Caco-2 (cell line): ENCODE measurements around the gene TTC17. TPM values are rescaled to one million over a fixed set of nuclear protein-coding genes. Genes with fewer than 3 reads are reported as not detected.

Experiments used
- BruUV-seq: library from RNA; stranded (reverse); fragments of 400-500 nt; replicated peaks from 2 replicates; lab custom pipeline; 2021; lab: Mats Ljungman, UMichigan
- CTCF ChIA-PET: fragments of 300-600 bp; sonication (Branson Sonifier 250); formaldehyde crosslinking; loops from one replicate; lab custom pipeline; 2022; ENCODE audit warnings: antibody characterized with exemption; lab: Charles Lee
- POLR2A ChIA-PET: fragments of 300-600 bp; sonication (Branson Sonifier 250); formaldehyde crosslinking; loops from one replicate; lab custom pipeline; 2022; ENCODE audit warnings: antibody characterized with exemption; lab: Charles Lee
- DNase-seq, 2 experiments: peaks; one replicate each; pipeline versions ENCODE4 v3.0.0 to v3.0.0-alpha.2; 2020 to 2022
- H3K27me3 ChIP-seq: replicated peaks from 2 replicates; pipeline ENCODE4 v1.6.0; 2011; ENCODE audit warnings: low read length; ENCODE audit not compliant: control insufficient read depth, insufficient read depth
- H3K36me3 ChIP-seq: 2 replicates; pipeline ENCODE4 v1.5.1; 2011; ENCODE audit warnings: low read length; ENCODE audit not compliant: control insufficient read depth, insufficient read depth
- H3K4me1 ChIP-seq: fragments of 250-450 bp; sonication (Bioruptor Pico); 2 replicates; pipeline ENCODE4 v1.5.1; 2020; ENCODE audit warnings: mild to moderate bottlenecking
- H3K4me3 ChIP-seq: 2 replicates; pipeline ENCODE4 v1.5.1; 2011; ENCODE audit warnings: low read depth, mild to moderate bottlenecking, control low read depth, low read length
- H3K9me3 ChIP-seq: fragments of 250-450 bp; sonication (Bioruptor Pico); 2 replicates; pipeline ENCODE4 v1.5.1; 2020; ENCODE audit warnings: mild to moderate bottlenecking, moderate library complexity
- H3K27ac Mint-ChIP-seq: one replicate; pipeline ENCODE4 v1.8.0; 2022; ENCODE audit warnings: mixed read lengths; ENCODE audit not compliant: unreplicated experiment
- H3K27me3 Mint-ChIP-seq: one replicate; pipeline ENCODE4 v1.8.0; 2022; ENCODE audit warnings: mixed read lengths; ENCODE audit not compliant: insufficient read depth, unreplicated experiment
- H3K36me3 Mint-ChIP-seq: one replicate; pipeline ENCODE4 v1.8.0; 2022; ENCODE audit warnings: mild to moderate bottlenecking, mixed read lengths; ENCODE audit not compliant: insufficient read depth, unreplicated experiment
- H3K4me1 Mint-ChIP-seq: one replicate; pipeline ENCODE4 v1.8.0; 2022; ENCODE audit warnings: low read depth, mixed read lengths; ENCODE audit not compliant: unreplicated experiment
- H3K4me3 Mint-ChIP-seq: one replicate; pipeline ENCODE4 v1.8.0; 2022; ENCODE audit warnings: mild to moderate bottlenecking, moderate library complexity, mixed read lengths; ENCODE audit not compliant: unreplicated experiment
- H3K9me3 Mint-ChIP-seq: one replicate; pipeline ENCODE4 v1.8.0; 2022; ENCODE audit warnings: mixed read lengths; ENCODE audit not compliant: unreplicated experiment
- CTCF ChIP-seq, 2 experiments: fragments of 200-600 bp in 1 of 2; IDR thresholded peaks; 1 replicate in 1 of 2; 2 replicates in 1 of 2; pipeline versions ENCODE4 v1.5.1 to v1.8.0; 2011 to 2022; ENCODE audit warnings: antibody characterized with exemption in 1 of 2, control low read depth in 1 of 2, inconsistent platforms in 1 of 2, low read depth in 1 of 2, low read length in 1 of 2, mild to moderate bottlenecking in 1 of 2, moderate library complexity in 1 of 2; ENCODE audit not compliant: insufficient read depth in 1 of 2, severe bottlenecking in 1 of 2, unreplicated experiment in 1 of 2
- intact Hi-C: fragments of 100-400 bp; cut with micrococcal nuclease; formaldehyde crosslinking; loops from one replicate; pipeline ENCODE4 v1.10.0; 2022; ENCODE audit not compliant: unreplicated experiment
- total RNA-seq: library from RNA; stranded (reverse); gene quantifications from 2 replicates; pipeline ENCODE4 v1.2.3, GENCODE V29; 2022

TTC17 gene
- total RNA-seq, 1 experiment from 2014 or later = 73.1 TPM

- no peaks in the 10 kb centered on the region for H3K27me3 ChIP-seq
- no peak overlapping the region for H3K4me3 Mint-ChIP-seq
- no peak for TF ChIP-seq CTCF (IDR thresholded peaks at IDR 0.05; ENCODE audit: insufficient read depth in 1 of 2, low read depth in 1 of 2, low read length in 1 of 2, severe bottlenecking in 1 of 2, unreplicated experiment in 1 of 2)
- peaks cover 5% of the 10 kb centered on the region; the same call in 1 of the 2 replicates for H3K4me1 ChIP-seq
- H3K27me3 Mint-ChIP-seq = no peaks in the 10 kb centered on the region
- no peaks in the 10 kb centered on the region for H3K9me3 ChIP-seq
- no peak overlapping the region for H3K27ac Mint-ChIP-seq
- no TSS peak for BruUV-seq
- ChIA-PET POLR2A (no interaction called here), CTCF (interaction anchor here (0.9 kb wide), 1 partner anchor 40 kb away, joined by 3 read pairs; no protein-coding TSS in a partner anchor)
- DNase-seq = no peak
- no peak overlapping the region for H3K4me3 ChIP-seq
- H3K9me3 Mint-ChIP-seq = no peaks in the 10 kb centered on the region
- H3K36me3 ChIP-seq = no peaks in the 10 kb centered on the region
- H3K4me1 Mint-ChIP-seq = no peaks in the 10 kb centered on the region
- peaks cover 35% of the 10 kb centered on the region for H3K36me3 Mint-ChIP-seq
- intact Hi-C loops = no loop called here
Observed at GRCh38 chr11:43378897-43379296, 20.2 kb downstream of the TTC17 start.

- BruUV-seq = no TSS peak
Observed at GRCh38 chr11:43381802-43382201, 23.1 kb downstream of the TTC17 start.

GRCh38 chr11:43382614-43383013 lies 23.9 kb downstream of the TTC17 start:
- Mint-ChIP-seq H3K4me1 (no peaks in the 10 kb centered on the region), H3K36me3 (peaks cover 46% of the 10 kb centered on the region), H3K27ac (no peak overlapping the region), H3K4me3 (no peak overlapping the region), H3K9me3 (no peaks in the 10 kb centered on the region), H3K27me3 (no peaks in the 10 kb centered on the region)
- H3K36me3 ChIP-seq = no peaks in the 10 kb centered on the region
- ChIA-PET CTCF (no interaction called here), POLR2A (no interaction called here)
- no TSS peak for BruUV-seq
- H3K4me1 ChIP-seq = no peaks in the 10 kb centered on the region
- H3K27me3 ChIP-seq = no peaks in the 10 kb centered on the region
- intact Hi-C loops = no loop called here
- H3K4me3 ChIP-seq = no peak overlapping the region
- H3K9me3 ChIP-seq = no peaks in the 10 kb centered on the region
- DNase-seq = no peak
- no peak for TF ChIP-seq CTCF (IDR thresholded peaks at IDR 0.05; ENCODE audit: insufficient read depth in 1 of 2, low read depth in 1 of 2, low read length in 1 of 2, severe bottlenecking in 1 of 2, unreplicated experiment in 1 of 2)

More at GRCh38 chr11:43381802-43382201, 23.1 kb downstream of the TTC17 start:
- Histone ChIP-seq H3K4me3 (no peak overlapping the region), H3K4me1 (no peaks in the 10 kb centered on the region), H3K27me3 (no peaks in the 10 kb centered on the region), H3K36me3 (no peaks in the 10 kb centered on the region), H3K9me3 (no peaks in the 10 kb centered on the region)
- POLR2A ChIA-PET = no interaction called here
- Mint-ChIP-seq H3K9me3 (no peaks in the 10 kb centered on the region), H3K27me3 (no peaks in the 10 kb centered on the region), H3K36me3 (peaks cover 46% of the 10 kb centered on the region), H3K27ac (no peak overlapping the region), H3K4me1 (no peaks in the 10 kb centered on the region), H3K4me3 (no peak overlapping the region)
- no peak for TF ChIP-seq CTCF (IDR thresholded peaks at IDR 0.05; ENCODE audit: insufficient read depth in 1 of 2, low read depth in 1 of 2, low read length in 1 of 2, severe bottlenecking in 1 of 2, unreplicated experiment in 1 of 2)
- intact Hi-C loops = no loop called here
- CTCF ChIA-PET = no interaction called here
- no peak for DNase-seq
